SU-DHL-6 (cell line): ENCODE measurements around the gene C12orf75.

Experiments used
- H2AFZ ChIP-seq: fragments of 200-600 bp; sonication (generic); 2 replicates; pipeline ENCODE4 v1.6.1; 2014; ENCODE audit warnings: low read depth, mild to moderate bottlenecking, moderate library complexity, mixed read lengths, antibody characterized with exemption, low read length; ENCODE audit not compliant: severe bottlenecking
- H3F3A ChIP-seq: fragments of 200-600 bp; shearing (Covaris generic); 2 replicates; pipeline ENCODE4 v1.6.0; 2016; ENCODE audit warnings: antibody characterized with exemption, mild to moderate bottlenecking; ENCODE audit not compliant: insufficient read depth
- H3K27ac ChIP-seq: fragments of 200-600 bp; sonication (generic); 2 replicates; pipeline ENCODE4 v1.5.1; 2016; ENCODE audit warnings: low read depth, mild to moderate bottlenecking, low read length, moderate library complexity, mixed read lengths
- H3K27me3 ChIP-seq: fragments of 200-600 bp; sonication (generic), shearing (Covaris generic); 2 replicates; pipeline ENCODE4 v1.6.0; 2014; ENCODE audit warnings: mild to moderate bottlenecking, low read length
- H3K36me3 ChIP-seq: fragments of 200-600 bp; sonication (generic); 2 replicates; pipeline ENCODE4 v1.6.1; 2014; ENCODE audit warnings: mild to moderate bottlenecking, low read length, mixed read lengths
- H3K4me2 ChIP-seq: fragments of 300-600, 200-600 bp; shearing (Covaris generic), sonication (generic); 2 replicates; pipeline ENCODE4 v1.6.0; 2014; ENCODE audit warnings: low read length, low read depth, mild to moderate bottlenecking; ENCODE audit not compliant: poor library complexity, severe bottlenecking
- H3K4me3 ChIP-seq: fragments of 200-600 bp; sonication (generic); 2 replicates; pipeline ENCODE4 v1.5.1; 2014; ENCODE audit warnings: antibody characterized with exemption, low read length, mild to moderate bottlenecking, mixed read lengths; ENCODE audit not compliant: insufficient read depth, poor library complexity, severe bottlenecking
- H3K79me2 ChIP-seq: fragments of 200-600 bp; sonication (generic); 2 replicates; pipeline ENCODE4 v1.6.1; 2014; ENCODE audit warnings: mild to moderate bottlenecking, low read length, moderate library complexity; ENCODE audit not compliant: insufficient read depth
- H3K9ac ChIP-seq: fragments of 200-600 bp; sonication (generic); 2 replicates; pipeline ENCODE4 v1.7.0; 2014; ENCODE audit warnings: mild to moderate bottlenecking, low read length
- H3K9me2 ChIP-seq: fragments of 200-600 bp; sonication (generic); replicated peaks from 2 replicates; pipeline ENCODE4 v1.6.1; 2014; ENCODE audit warnings: low read length; ENCODE audit not compliant: insufficient read depth
- H3K9me3 ChIP-seq: fragments of 200-600 bp; sonication (generic); 2 replicates; pipeline ENCODE4 v1.6.1; 2014; ENCODE audit warnings: low read length, mixed read lengths; ENCODE audit not compliant: insufficient read depth
- H4K20me1 ChIP-seq: fragments of 200-600 bp; sonication (generic); 2 replicates; pipeline ENCODE4 v1.6.1; 2014; ENCODE audit warnings: low read depth, mild to moderate bottlenecking, antibody characterized with exemption, low read length, moderate library complexity, mixed read lengths
- CTCF ChIP-seq: fragments of 200-600 bp; sonication (generic); IDR thresholded peaks from one replicate; pipeline ENCODE4 v1.5.1; 2017; ENCODE audit warnings: antibody characterized with exemption, mild to moderate bottlenecking, low read length, moderate library complexity; ENCODE audit not compliant: insufficient read depth, poor library complexity, severe bottlenecking
- EZH2phosphoT487 ChIP-seq: fragments of 200-600 bp; sonication (generic), shearing (Covaris generic); conservative IDR thresholded peaks from 2 replicates; pipeline ENCODE4 v1.6.1; 2018; ENCODE audit warnings: mild to moderate bottlenecking, antibody characterized with exemption, low read length, moderate library complexity, mixed read lengths

Gene C12orf75

DNA sequence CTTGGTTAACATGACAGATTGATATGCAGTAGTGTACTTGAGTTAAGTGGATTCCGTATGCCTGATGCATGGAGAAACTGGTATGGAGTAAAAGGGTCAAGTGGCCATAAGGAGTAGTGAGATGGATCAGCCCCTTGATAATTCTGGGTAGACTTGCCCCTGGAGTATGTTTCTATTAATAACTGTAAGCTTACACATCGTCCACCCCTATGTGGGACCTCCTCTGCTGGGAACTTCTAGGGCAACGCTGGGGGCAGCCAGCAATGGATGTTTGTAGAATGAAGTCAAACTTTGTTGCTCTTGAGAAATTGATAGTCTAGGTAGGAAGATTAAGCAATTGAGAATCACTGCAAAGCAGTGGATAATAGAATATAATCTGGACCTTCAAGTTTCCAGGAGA lies 3.5 kb downstream of the C12orf75 start:
- peaks cover 18% of the 10 kb centered on the region for H3F3A ChIP-seq
- peaks cover 5% of the 10 kb centered on the region; the same call in 1 of the 2 replicates for H4K20me1 ChIP-seq
- no peak overlapping the region; the same call in 1 of the 2 replicates for H3K27ac ChIP-seq

GRCh38 chr12:105334582-105334981 lies 4.1 kb downstream of the C12orf75 start:
- no peaks in the 10 kb centered on the region for H3K27me3 ChIP-seq
- peaks cover 13% of the 10 kb centered on the region for H3F3A ChIP-seq
- no peaks in the 10 kb centered on the region for H3K9me2 ChIP-seq
- peak overlapping the region; percentile 61 for H3K4me2 ChIP-seq
- H3K9ac ChIP-seq = peak overlapping the region; percentile 2; the same call in 1 of the 2 replicates
- no peaks in the 10 kb centered on the region for H3K9me3 ChIP-seq
- H3K36me3 ChIP-seq = peaks cover 11% of the 10 kb centered on the region; the same call in 1 of the 2 replicates
- H3K27ac ChIP-seq = no peak overlapping the region; the same call in 1 of the 2 replicates
- peaks cover 5% of the 10 kb centered on the region; the same call in 1 of the 2 replicates for H4K20me1 ChIP-seq
- H2AFZ ChIP-seq = no peak overlapping the region
- H3K4me3 ChIP-seq = no peak overlapping the region
- H3K79me2 ChIP-seq = peaks cover 87% of the 10 kb centered on the region
- no peak for TF ChIP-seq CTCF

More for the DNA sequence above, 3.5 kb downstream of the C12orf75 start:
- Histone ChIP-seq H3K4me2 (peak overlapping the region; percentile 61), H2AFZ (no peak overlapping the region), H3K9ac (peak overlapping the region; percentile 2; the same call in 1 of the 2 replicates), H3K9me3 (no peaks in the 10 kb centered on the region), H3K27me3 (no peaks in the 10 kb centered on the region), H3K36me3 (peaks cover 11% of the 10 kb centered on the region; the same call in 1 of the 2 replicates), H3K4me3 (peak overlapping the region; percentile 89), H3K9me2 (no peaks in the 10 kb centered on the region), H3K79me2 (peaks cover 81% of the 10 kb centered on the region)
- no peak for TF ChIP-seq EZH2phosphoT487

DNA sequence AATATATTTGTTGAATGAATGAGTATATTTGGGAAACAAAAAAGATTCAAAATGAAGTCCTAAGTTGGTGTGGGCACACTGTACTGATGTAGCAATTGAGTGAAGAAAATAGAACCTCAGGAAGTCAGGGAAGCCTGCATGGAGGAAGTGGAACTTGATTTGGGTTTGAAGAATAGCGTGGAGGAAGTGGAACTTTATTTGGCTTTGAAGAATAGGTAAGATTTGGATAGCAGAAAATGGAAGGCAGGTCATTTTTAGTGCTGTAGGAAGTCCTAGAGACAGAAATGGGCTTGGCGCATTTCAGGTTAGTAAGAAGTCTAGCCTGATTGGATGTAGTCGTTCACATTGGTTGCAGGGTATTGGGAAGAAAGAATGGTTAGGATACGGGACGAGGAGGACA lies 5.4 kb downstream of the C12orf75 start:
- Histone ChIP-seq H2AFZ (no peak overlapping the region), H3K9ac (no peak overlapping the region), H3K4me2 (peak overlapping the region; percentile 61), H3K36me3 (peaks cover 19% of the 10 kb centered on the region), H4K20me1 (peaks cover 5% of the 10 kb centered on the region; the same call in 1 of the 2 replicates), H3K27ac (peak overlapping the region; percentile 13; the same call in 1 of the 2 replicates), H3K4me3 (no peak overlapping the region), H3F3A (peaks cover 7% of the 10 kb centered on the region), H3K27me3 (no peaks in the 10 kb centered on the region), H3K9me3 (no peaks in the 10 kb centered on the region; the same call in 1 of the 2 replicates), H3K9me2 (no peaks in the 10 kb centered on the region), H3K79me2 (peaks cover 100% of the 10 kb centered on the region)
- TF ChIP-seq EZH2phosphoT487 = no peak
- TF ChIP-seq CTCF = no peak

- H3F3A ChIP-seq = peaks cover 3% of the 10 kb centered on the region
- H3K9me2 ChIP-seq = no peaks in the 10 kb centered on the region
- no peak overlapping the region for H3K4me2 ChIP-seq
- H3K27me3 ChIP-seq = no peaks in the 10 kb centered on the region
- H3K36me3 ChIP-seq = peaks cover 24% of the 10 kb centered on the region
- H3K9ac ChIP-seq = no peak overlapping the region
- TF ChIP-seq EZH2phosphoT487 (no peak), CTCF (no peak)
- no peak overlapping the region for H2AFZ ChIP-seq
- no peak overlapping the region for H3K27ac ChIP-seq
- peaks cover 4% of the 10 kb centered on the region; the same call in 1 of the 2 replicates for H3K9me3 ChIP-seq
- peaks cover 5% of the 10 kb centered on the region; the same call in 1 of the 2 replicates for H4K20me1 ChIP-seq
- H3K4me3 ChIP-seq = no peak overlapping the region
- peaks cover 100% of the 10 kb centered on the region for H3K79me2 ChIP-seq
Observed at GRCh38 chr12:105336411-105336810, 5.9 kb downstream of the C12orf75 start.
